GM21529 (cell line): Measurements from ENCODE around the gene FKBP15.
"Not testable (repeated sequence)": the region's sequence is repeated elsewhere in the genome, so short reads cannot be mapped to it uniquely, and the experiment has no call there.

Source experiments
- ATAC-seq: cut with Tn5 transposase; IDR thresholded peaks from one replicate; pipeline ENCODE4 v1.9.1; 2021; ENCODE audit not compliant: unreplicated experiment

FKBP15 gene

GRCh38 chr9:113150670-113151611 is 70.1 kb downstream of the FKBP15 start, which contains the start of gene SLC31A2:
Gene SLC31A2, plus strand, starts transcription at chr9:113151007. Its CDS starts 68 bp downstream, at chr9:113151075.
- peak; percentile 97 for ATAC-seq

- not testable (repeated sequence) for ATAC-seq
Measured at GRCh38 chr9:113149561-113149960, 71.5 kb downstream of the FKBP15 start.

GRCh38 chr9:113148781-113149510 is 72.1 kb downstream of the FKBP15 start:
- ATAC-seq, result no peak

- no peak for ATAC-seq
Measured at GRCh38 chr9:113148372-113148705, 72.7 kb downstream of the FKBP15 start.

- no peak for ATAC-seq
Measured at GRCh38 chr9:113143432-113144227, 77.4 kb downstream of the FKBP15 start.

GRCh38 chr9:113140896-113141295 is 80.2 kb downstream of the FKBP15 start:
- not testable (repeated sequence) for ATAC-seq

- ATAC-seq, result no peak
Measured at GRCh38 chr9:113139953-113140352, 81.1 kb downstream of the FKBP15 start.

- ATAC-seq, result no peak
Measured at GRCh38 chr9:113139225-113139829, 81.8 kb downstream of the FKBP15 start.

GRCh38 chr9:113138760-113139159 is 82.3 kb downstream of the FKBP15 start:
- ATAC-seq, result no peak

- ATAC-seq, result no peak
Measured at GRCh38 chr9:113137196-113138168, 83.6 kb downstream of the FKBP15 start.

GRCh38 chr9:113131689-113132151 is 89.4 kb downstream of the FKBP15 start:
- ATAC-seq, result no peak

GRCh38 chr9:113129884-113130283 is 91.2 kb downstream of the FKBP15 start:
- ATAC-seq, result no peak

- ATAC-seq, result no peak
Measured at GRCh38 chr9:113129466-113129865, 91.6 kb downstream of the FKBP15 start.

- ATAC-seq, result no peak
Measured at GRCh38 chr9:113125386-113126035, 95.6 kb downstream of the FKBP15 start.

GRCh38 chr9:113118829-113119228 is 102.2 kb downstream of the FKBP15 start:
- not testable (repeated sequence) for ATAC-seq
